Right lobe of liver (tissue), 4 donors: ENCODE results near the gene PPP2R5A.

Experiments used
- POLR2A ChIP-seq: fragments of 450-650 bp; IDR thresholded peaks from one replicate; pipeline ENCODE4 v1.6.1; 2017; ENCODE audit warnings: antibody characterized with exemption, mild to moderate bottlenecking
- TF ChIP-seq, protein P1 (sequence below), 4 donors: fragments of 200-600 bp in 3 of 4; fragments of 450-650 bp in 1 of 4; IDR thresholded peaks; one replicate each; pipeline versions ENCODE4 v1.5.1 to v1.8.0; 2016 to 2022; ENCODE audit warnings: antibody characterized with exemption in 4 of 4, mild to moderate bottlenecking in 2 of 4
- donor health status: DM: no; HTN: no; CAD: no.
- donor health status: DM: no; HTN: no; CAD: no.
- donor health status: DM: no; HTN: yes; CAD: no.

DNA sequence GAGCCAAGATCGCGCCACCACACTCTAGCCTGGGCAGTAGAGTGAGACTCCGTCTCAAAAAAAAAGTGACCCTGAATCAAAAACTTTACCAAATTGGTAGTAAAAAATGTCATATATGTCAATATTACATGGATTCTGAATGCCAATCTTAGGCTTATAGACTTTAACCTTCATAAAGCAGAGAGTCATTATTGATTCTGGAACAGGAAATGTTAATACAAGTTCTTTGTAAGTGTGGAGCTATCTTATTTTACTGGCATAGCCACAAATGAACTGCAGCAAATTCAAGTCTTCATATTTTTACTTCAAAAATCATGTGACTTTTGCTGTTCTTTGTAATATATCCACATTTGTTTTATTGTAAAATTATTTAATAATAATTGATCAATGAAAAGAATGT is 41.3 kb downstream of the PPP2R5A start:
- TF ChIP-seq, protein P1, sequence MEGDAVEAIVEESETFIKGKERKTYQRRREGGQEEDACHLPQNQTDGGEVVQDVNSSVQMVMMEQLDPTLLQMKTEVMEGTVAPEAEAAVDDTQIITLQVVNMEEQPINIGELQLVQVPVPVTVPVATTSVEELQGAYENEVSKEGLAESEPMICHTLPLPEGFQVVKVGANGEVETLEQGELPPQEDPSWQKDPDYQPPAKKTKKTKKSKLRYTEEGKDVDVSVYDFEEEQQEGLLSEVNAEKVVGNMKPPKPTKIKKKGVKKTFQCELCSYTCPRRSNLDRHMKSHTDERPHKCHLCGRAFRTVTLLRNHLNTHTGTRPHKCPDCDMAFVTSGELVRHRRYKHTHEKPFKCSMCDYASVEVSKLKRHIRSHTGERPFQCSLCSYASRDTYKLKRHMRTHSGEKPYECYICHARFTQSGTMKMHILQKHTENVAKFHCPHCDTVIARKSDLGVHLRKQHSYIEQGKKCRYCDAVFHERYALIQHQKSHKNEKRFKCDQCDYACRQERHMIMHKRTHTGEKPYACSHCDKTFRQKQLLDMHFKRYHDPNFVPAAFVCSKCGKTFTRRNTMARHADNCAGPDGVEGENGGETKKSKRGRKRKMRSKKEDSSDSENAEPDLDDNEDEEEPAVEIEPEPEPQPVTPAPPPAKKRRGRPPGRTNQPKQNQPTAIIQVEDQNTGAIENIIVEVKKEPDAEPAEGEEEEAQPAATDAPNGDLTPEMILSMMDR (IDR thresholded peaks at IDR 0.05): no peak
- TF ChIP-seq POLR2A: no peak
